Kidney (tissue), 14 donors: ENCODE data around the gene RILPL1. TPM values are rescaled to one million over a fixed set of nuclear protein-coding genes. Genes with fewer than 3 reads are reported as not detected.

Experiments
- DNase-seq, 5 donors: peaks; one replicate each; pipeline ENCODE4 v3.0.0-alpha.2; 2013 to 2020
- FAIRE-seq: peaks from 2 replicates; lab custom pipeline; 2012; peaks lifted over from hg19 to GRCh38; lab: Jason Lieb, UNC
- H3K27ac ChIP-seq, 2 donors: one replicate each; pipeline ENCODE4 v1.7.0; 2013; ENCODE audit warnings: low read depth in 2 of 2, low read length in 2 of 2, inconsistent platforms in 1 of 2
- H3K27me3 ChIP-seq: one replicate; pipeline ENCODE4 v1.7.1; 2013; ENCODE audit warnings: low read length, inconsistent platforms; ENCODE audit not compliant: control insufficient read depth, insufficient read depth
- H3K36me3 ChIP-seq, 3 donors: one replicate each; pipeline versions ENCODE4 v1.7.0 to v1.7.1; 2013; ENCODE audit warnings: low read length in 3 of 3, control low read depth in 1 of 3, inconsistent platforms in 1 of 3; ENCODE audit not compliant: insufficient read depth in 3 of 3, control insufficient read depth in 2 of 3
- H3K4me1 ChIP-seq, 3 donors: one replicate each; pipeline versions ENCODE4 v1.7.0 to v1.7.1; 2013; ENCODE audit warnings: low read length in 3 of 3, inconsistent platforms in 1 of 3, low read depth in 1 of 3; ENCODE audit not compliant: control insufficient read depth in 2 of 3, insufficient read depth in 2 of 3
- H3K4me3 ChIP-seq, 3 donors: one replicate each; pipeline versions ENCODE4 v1.7.0 to v1.8.1; 2013; ENCODE audit warnings: low read length in 3 of 3, control low read depth in 1 of 3, inconsistent platforms in 1 of 3
- H3K9ac ChIP-seq, 3 donors: one replicate each; pipeline versions ENCODE4 v1.7.0 to v1.7.1; 2013; ENCODE audit warnings: low read length in 3 of 3, control low read depth in 1 of 3, inconsistent platforms in 1 of 3
- H3K9me3 ChIP-seq, 3 donors: one replicate each; pipeline versions ENCODE4 v1.7.0 to v1.7.1; 2013; ENCODE audit warnings: low read length in 3 of 3, control low read depth in 1 of 3, inconsistent platforms in 1 of 3; ENCODE audit not compliant: control insufficient read depth in 2 of 3, insufficient read depth in 1 of 3
- intact Hi-C: fragments of 100-400 bp; cut with DNase I; formaldehyde crosslinking; loops from one replicate; pipeline ENCODE4 v1.11.1; 2022
- polyA plus RNA-seq: library from polyadenylated mRNA; stranded (reverse); fragments of 350-450 nt; fragmentation: Illumina TruSeq; extraction: RNeasy Lipid Tissue Mini Kit (QIAGEN cat#74804); gene quantifications from one replicate; pipeline ENCODE4 v1.2.3, GENCODE V29; 2014; ENCODE audit warnings: low read depth, low replicate concordance; ENCODE audit not compliant: insufficient read depth
- total RNA-seq: library from RNA; stranded (reverse); fragmentation: NEBNext Ultra II Directional; extraction: Animal tissue kit (Norgen Biotek cat#: 25700); gene quantifications from one replicate; pipeline ENCODE4 v1.2.1, GENCODE V29; 2021
- TF ChIP-seq, protein P1 (sequence below): IDR thresholded peaks from 3 replicates; pipeline ENCODE4 v1.5.1; 2012; ENCODE audit warnings: mild to moderate bottlenecking, moderate library complexity, borderline replicate concordance; ENCODE audit not compliant: insufficient read depth; ENCODE audit errors: extremely low read depth
- donor health status: control.
- donor health status: control.
- donor health status: control.
- donor health status: control.
- donor health status: control.
- donor health status: DM: yes; HTN: yes; CAD: no.
- donor health status: Normal renal cell carcinoma (clear cell type).

Gene RILPL1
- total and polyA plus RNA-seq, 2 donors from 2014 or later, result 14.1 to 19.0 TPM

DNA sequence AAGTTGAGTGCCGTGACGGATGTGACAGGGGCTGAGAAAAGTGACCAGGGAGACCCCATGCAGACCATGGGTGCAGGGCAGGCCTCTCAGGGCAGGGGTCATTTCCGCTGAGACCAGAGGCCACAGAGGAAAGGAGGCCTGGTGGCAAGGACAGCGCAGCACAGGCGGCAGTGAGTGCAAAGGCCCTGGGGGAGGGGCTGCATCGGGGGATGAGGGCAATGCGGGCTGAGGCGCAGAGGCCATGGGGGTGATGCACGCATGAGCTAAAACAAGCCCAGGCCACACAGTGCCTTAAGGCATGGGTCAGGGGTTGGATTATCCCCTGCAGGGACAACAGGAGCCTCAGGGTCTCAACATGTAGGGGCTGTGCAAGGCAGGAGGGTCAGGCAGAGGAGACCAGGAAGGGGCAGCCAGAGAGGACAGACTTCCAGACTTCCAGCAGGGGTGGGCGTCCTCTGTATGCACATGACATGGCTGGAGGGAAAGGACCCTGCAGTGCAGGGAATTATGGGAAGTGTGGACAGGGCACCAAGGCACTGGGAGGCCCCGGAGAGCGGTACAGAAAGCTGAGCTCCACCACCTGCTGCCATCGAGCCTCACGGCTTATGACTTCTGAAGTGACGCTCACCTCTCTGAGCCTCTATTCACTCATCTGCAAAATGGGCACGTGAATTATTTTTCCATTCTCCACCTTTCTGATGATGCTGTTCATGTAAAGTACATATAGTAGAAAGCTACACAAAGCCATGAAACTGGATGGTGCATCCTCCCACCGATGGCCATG is 27.3 kb downstream of the RILPL1 start:
- Histone ChIP-seq H3K36me3 (peaks cover 4 to 7% (median 5%) of the 10 kb centered on the region in 3 donors), H3K4me1 (no peaks in the 10 kb centered on the region), H3K27me3 (no peaks in the 10 kb centered on the region), H3K27ac (no peak overlapping the region), H3K9ac (no peak overlapping the region), H3K4me3 (no peak overlapping the region), H3K9me3 (peaks cover 0 to 2% (median 0%) of the 10 kb centered on the region in 3 donors)
- TF ChIP-seq, protein P1, sequence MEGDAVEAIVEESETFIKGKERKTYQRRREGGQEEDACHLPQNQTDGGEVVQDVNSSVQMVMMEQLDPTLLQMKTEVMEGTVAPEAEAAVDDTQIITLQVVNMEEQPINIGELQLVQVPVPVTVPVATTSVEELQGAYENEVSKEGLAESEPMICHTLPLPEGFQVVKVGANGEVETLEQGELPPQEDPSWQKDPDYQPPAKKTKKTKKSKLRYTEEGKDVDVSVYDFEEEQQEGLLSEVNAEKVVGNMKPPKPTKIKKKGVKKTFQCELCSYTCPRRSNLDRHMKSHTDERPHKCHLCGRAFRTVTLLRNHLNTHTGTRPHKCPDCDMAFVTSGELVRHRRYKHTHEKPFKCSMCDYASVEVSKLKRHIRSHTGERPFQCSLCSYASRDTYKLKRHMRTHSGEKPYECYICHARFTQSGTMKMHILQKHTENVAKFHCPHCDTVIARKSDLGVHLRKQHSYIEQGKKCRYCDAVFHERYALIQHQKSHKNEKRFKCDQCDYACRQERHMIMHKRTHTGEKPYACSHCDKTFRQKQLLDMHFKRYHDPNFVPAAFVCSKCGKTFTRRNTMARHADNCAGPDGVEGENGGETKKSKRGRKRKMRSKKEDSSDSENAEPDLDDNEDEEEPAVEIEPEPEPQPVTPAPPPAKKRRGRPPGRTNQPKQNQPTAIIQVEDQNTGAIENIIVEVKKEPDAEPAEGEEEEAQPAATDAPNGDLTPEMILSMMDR, result no peak
- DNase-seq (no peak), FAIRE-seq (no peak)
- intact Hi-C loops, result no loop called here

DNA sequence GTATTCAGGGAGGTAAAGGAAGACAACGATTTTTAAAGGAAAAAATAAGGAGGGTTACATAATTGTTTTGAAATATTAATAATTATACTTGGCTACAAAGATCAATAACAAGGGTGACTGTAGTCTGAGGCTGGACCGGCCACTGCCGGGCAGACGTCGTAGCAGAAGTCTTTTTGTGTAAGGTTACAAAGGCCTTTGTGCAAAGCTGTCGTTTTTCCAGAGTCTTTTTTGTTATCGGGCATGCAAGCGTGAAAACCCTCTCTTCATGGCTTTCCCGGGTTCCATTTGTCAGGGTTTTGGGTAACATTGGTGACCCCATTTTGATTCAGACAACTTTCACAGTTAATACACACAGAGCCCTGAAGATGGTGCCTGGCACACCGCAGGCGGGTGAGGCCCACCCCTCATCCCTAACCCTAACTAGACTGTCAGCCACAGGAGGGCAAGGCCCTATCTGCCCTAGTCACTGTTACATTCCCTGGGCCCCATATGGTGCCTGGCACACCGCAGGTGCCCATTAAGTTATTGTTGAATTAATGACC is 31.3 kb downstream of the RILPL1 start:
- Histone ChIP-seq H3K36me3 (peaks cover 0 to 11% (median 0%) of the 10 kb centered on the region in 3 donors), H3K4me1 (no peaks in the 10 kb centered on the region), H3K4me3 (no peak overlapping the region), H3K27ac (no peak overlapping the region), H3K9me3 (no peaks in the 10 kb centered on the region), H3K9ac (no peak overlapping the region), H3K27me3 (no peaks in the 10 kb centered on the region)
- DNase-seq (no peak), FAIRE-seq (no peak)
- TF ChIP-seq, protein P1, result no peak
- intact Hi-C loops, result no loop called here

DNA sequence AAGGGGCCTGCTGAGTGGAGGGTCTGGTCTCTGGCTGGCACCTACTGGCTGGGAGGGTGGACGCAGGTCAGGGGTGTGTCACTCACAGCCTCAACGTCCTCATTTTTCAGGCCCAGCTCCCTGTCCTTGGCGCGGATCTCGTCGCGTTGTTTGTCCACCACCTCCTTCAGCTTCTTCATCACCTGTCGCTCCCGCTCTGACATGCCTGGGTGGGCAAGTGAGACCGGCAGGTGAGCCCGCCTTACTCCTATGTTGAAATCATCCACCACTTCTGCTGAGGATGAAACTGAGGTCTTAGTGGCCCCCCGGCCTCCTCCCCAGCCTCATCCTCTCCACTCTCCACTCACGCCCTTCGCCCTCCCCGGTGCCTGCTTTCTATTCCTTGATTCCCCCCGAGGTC is 34.2 kb downstream of the RILPL1 start:
- Histone ChIP-seq H3K27me3 (no peaks in the 10 kb centered on the region), H3K9me3 (no peaks in the 10 kb centered on the region), H3K9ac (no peak overlapping the region), H3K4me1 (no peaks in the 10 kb centered on the region), H3K27ac (no peak overlapping the region), H3K36me3 (peaks cover 0 to 11% (median 2%) of the 10 kb centered on the region in 3 donors), H3K4me3 (no peak overlapping the region)
- DNase-seq, result no peak
- intact Hi-C loops, result no loop called here
- TF ChIP-seq, protein P1, result no peak
- no peak for FAIRE-seq
